Stimulated activated CD8-positive, alpha-beta memory T cell treated with anti-CD3 and anti-CD28 coated beads, Interleukin-12 subunit alpha, Interleukin-12 subunit beta, amount 100 ng/mL, for 4 hours (primary cell): Measurements from ENCODE around the gene SLC25A23.
"Not testable (repeated sequence)": the region's sequence is repeated elsewhere in the genome, so short reads cannot be mapped to it uniquely, and the experiment has no call there.

Experiments
- DNase-seq: peaks from one replicate; pipeline ENCODE4 v3.0.0-alpha.2; 2020; ENCODE audit warnings: low read depth

The SLC25A23 gene

GRCh38 chr19:6402058-6402457 is 57.5 kb downstream of the SLC25A23 start:
- no peak for DNase-seq

DNA sequence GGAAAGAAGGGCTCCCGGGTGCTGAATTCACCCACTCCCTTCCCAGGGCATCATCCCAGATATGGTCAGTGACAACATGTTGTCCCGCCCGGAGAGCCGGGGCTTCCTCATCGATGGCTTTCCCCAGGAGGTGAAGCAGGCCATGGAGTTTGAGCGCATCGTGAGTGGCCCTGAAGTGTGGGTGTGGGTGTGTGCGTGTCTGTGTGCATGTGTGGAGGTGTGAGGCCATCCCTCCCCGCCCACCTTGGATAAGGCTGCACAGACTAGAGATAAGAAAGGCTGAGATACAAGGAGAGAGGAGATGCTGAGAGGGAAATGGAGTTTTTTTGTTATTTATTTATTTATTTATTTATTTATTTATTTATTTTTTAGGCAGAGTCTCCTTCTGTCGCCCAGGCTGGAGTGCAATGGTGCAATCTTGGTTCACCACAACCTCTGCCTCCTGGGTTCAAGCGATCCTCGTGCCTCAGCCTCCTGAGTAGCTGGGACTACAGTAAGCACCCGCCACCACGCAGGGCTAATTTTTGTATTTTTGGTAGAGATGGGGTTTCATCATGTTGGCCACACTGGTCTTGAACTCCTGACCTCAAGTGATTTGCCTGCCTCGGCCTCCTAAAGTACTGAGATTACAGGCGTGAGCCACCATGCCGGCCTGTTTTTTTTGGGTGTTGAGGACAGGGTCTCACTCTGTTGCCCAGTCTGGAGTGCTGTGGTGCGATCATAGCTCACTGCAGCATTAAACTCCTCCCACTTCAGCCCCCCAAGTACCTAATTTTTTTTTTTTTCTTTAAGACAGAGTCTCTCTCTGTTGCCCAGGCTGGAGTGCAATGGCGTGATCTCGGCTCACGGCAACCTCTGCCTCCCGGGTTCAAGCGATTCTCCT is 59.3 kb downstream of the SLC25A23 start:
- not testable (repeated sequence) for DNase-seq

- DNase-seq, result no peak
These were observed 63.3 kb downstream of the SLC25A23 start for GRCh38 chr19:6396305-6396704.

- no peak for DNase-seq
These were observed 64.8 kb downstream of the SLC25A23 start for GRCh38 chr19:6394831-6395230.

DNA sequence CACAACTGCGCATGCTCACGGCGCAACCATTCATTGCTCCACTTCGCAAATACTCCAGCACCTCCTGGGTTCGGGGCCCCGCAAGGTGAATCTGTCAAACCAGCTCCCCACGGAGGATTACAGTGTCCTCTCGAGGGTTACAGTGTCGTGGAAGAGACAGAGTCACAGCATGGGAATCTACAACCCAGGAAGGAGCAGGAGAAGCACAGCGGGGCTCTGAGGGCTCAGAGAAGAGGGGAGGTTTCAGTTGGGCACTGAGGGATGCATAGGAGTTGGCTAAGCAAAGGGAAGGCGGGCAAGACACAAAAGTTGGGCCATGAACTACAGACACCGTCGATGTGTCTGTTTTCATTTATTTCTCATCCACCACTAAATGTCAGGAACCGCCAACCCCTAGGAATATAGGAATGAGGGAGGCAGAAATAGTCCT is 65.6 kb downstream of the SLC25A23 start:
- no peak for DNase-seq

GRCh38 chr19:6393074-6393982 is 66.3 kb downstream of the SLC25A23 start, which contains the start of gene GTF2F1:
Gene GTF2F1 (minus strand): TSS chr19:6393164. CDS start chr19:6392995, 169 bp downstream.
- DNase-seq, result peak; percentile 88

- DNase-seq, result no peak
These were observed 67.1 kb downstream of the SLC25A23 start for GRCh38 chr19:6392221-6393073.
